HepG2 (cell line): ENCODE results near the gene NOA1. TPM values are rescaled to one million over a fixed set of nuclear protein-coding genes. Genes with fewer than 3 reads are reported as not detected.

Experiments
- ATAC-seq: fragments of 200-7000 bp; cut with Tn5 transposase; 3 replicates; pipeline ENCODE4 v1.9.1; 2020; ENCODE audit warnings: mild to moderate bottlenecking, moderate library complexity
- BruUV-seq: library from RNA; stranded (reverse); fragments of 400-500 nt; replicated peaks from 2 replicates; lab custom pipeline; 2021; lab: Mats Ljungman, UMichigan
- CTCF ChIA-PET: fragments of 300-600 bp; formaldehyde crosslinking; extraction: SDS; loops from one replicate; lab custom pipeline; 2021; ENCODE audit warnings: low total read pairs, inconsistent platforms, low intra/inter-chr PET ratio; lab: Yijun Ruan, JAX
- POLR2A ChIA-PET: fragments of 350-600 bp; sonication (Branson Sonifier 250); formaldehyde crosslinking; loops from one replicate; lab custom pipeline; 2020; ENCODE audit warnings: antibody characterized with exemption, inconsistent platforms; lab: Yijun Ruan, JAX
- DNase-seq: peaks from one replicate; pipeline ENCODE4 v3.0.0-alpha.2; 2015; ENCODE audit warnings: low spot score
- FAIRE-seq: peaks from 3 replicates; lab custom pipeline; 2011; peaks lifted over from hg19 to GRCh38; lab: Jason Lieb, UNC
- H2AFZ ChIP-seq: one replicate; pipeline ENCODE4 v1.6.1; 2011; ENCODE audit warnings: low read length, inconsistent platforms
- H3K27ac ChIP-seq: fragments of 300-600 bp; 3 replicates; pipeline ENCODE4 v1.8.0; 2011; ENCODE audit warnings: mixed run types, mild to moderate bottlenecking, mixed read lengths, low read length, inconsistent platforms; ENCODE audit not compliant: insufficient read depth; ENCODE audit errors: extremely low read length
- H3K27me3 ChIP-seq, 2 experiments: fragments of 200-600 bp in 1 of 2; 2 replicates in 1 of 2; 3 replicates in 1 of 2; pipeline versions ENCODE4 v1.6.0 to v1.8.0; 2011; ENCODE audit warnings: low read length in 2 of 2, mild to moderate bottlenecking in 2 of 2, moderate library complexity in 2 of 2, inconsistent platforms in 1 of 2; ENCODE audit not compliant: insufficient read depth in 2 of 2, control insufficient read depth in 1 of 2
- H3K36me3 ChIP-seq, 2 experiments: fragments of 200-600 bp in 1 of 2; replicated peaks in 1 of 2; 2 replicates in 1 of 2; 3 replicates in 1 of 2; pipeline versions ENCODE4 v1.5.1 to v1.8.0; 2011; ENCODE audit warnings: low read length in 2 of 2, inconsistent platforms in 1 of 2; ENCODE audit not compliant: insufficient read depth in 2 of 2, control insufficient read depth in 1 of 2
- H3K4me1 ChIP-seq: 2 replicates; pipeline ENCODE4 v1.5.1; 2012; ENCODE audit warnings: low read length, inconsistent platforms; ENCODE audit not compliant: insufficient read depth
- H3K4me2 ChIP-seq: 2 replicates; pipeline ENCODE4 v1.6.0; 2011; ENCODE audit warnings: low read depth, low read length, inconsistent platforms
- H3K4me3 ChIP-seq, 3 experiments: fragments of 200-600 bp in 1 of 3; sonication (generic), shearing (Covaris generic) in 1 of 3; replicated peaks in 1 of 3; 2 replicates each; pipeline ENCODE4 v1.5.1; 2011 to 2016; ENCODE audit warnings: low read length in 3 of 3, inconsistent platforms in 2 of 3, low read depth in 2 of 3, mild to moderate bottlenecking in 2 of 3, control low read depth in 1 of 3, mixed read lengths in 1 of 3; ENCODE audit not compliant: insufficient read depth in 1 of 3
- H3K79me2 ChIP-seq: one replicate; pipeline ENCODE4 v1.6.1; 2011; ENCODE audit warnings: low read length, inconsistent platforms; ENCODE audit not compliant: insufficient read depth
- H3K9ac ChIP-seq: 2 replicates; pipeline ENCODE4 v1.6.0; 2011; ENCODE audit warnings: mild to moderate bottlenecking, low read depth, low read length, inconsistent platforms; ENCODE audit not compliant: insufficient read depth
- H3K9me3 ChIP-seq: 2 replicates; pipeline ENCODE4 v1.5.1; 2012; ENCODE audit warnings: mild to moderate bottlenecking, low read length
- H4K20me1 ChIP-seq: 2 replicates; pipeline ENCODE4 v1.6.0; 2011; ENCODE audit warnings: inconsistent platforms, mild to moderate bottlenecking, low read length, moderate library complexity; ENCODE audit not compliant: insufficient read depth
- ATF7 ChIP-seq, 2 experiments: fragments of 450-650 bp in 1 of 2; sonication (generic) in 1 of 2; formaldehyde crosslinking in 1 of 2; IDR thresholded peaks; 2 replicates each; pipeline versions ENCODE4 v1.4.0 to v1.6.1; 2016 to 2020; ENCODE audit warnings: antibody characterized with exemption in 1 of 2, mild to moderate bottlenecking in 1 of 2, missing genetic modification reagents in 1 of 2
- CEBPB ChIP-seq: IDR thresholded peaks from 2 replicates; pipeline ENCODE4 v1.6.1; 2011; ENCODE audit warnings: low read depth, low read length, improper control_type of control experiment, borderline replicate concordance
- CEBPG ChIP-seq: IDR thresholded peaks from 2 replicates; pipeline ENCODE4 v1.6.1; 2016
- FOXA3 ChIP-seq: IDR thresholded peaks from 2 replicates; pipeline ENCODE4 v1.6.1; 2016; ENCODE audit warnings: missing genetic modification reagents, missing compliant biosample characterization
- MED13 ChIP-seq: sonication (generic); formaldehyde crosslinking; IDR thresholded peaks from 2 replicates; pipeline ENCODE4 v1.5.0; 2020; ENCODE audit warnings: missing genetic modification reagents
- NFE2L1 ChIP-seq: sonication (generic); formaldehyde crosslinking; IDR thresholded peaks from 2 replicates; pipeline ENCODE4 v1.4.0; 2020; ENCODE audit warnings: missing genetic modification reagents, mild to moderate bottlenecking, borderline replicate concordance
- POLR2AphosphoS5 ChIP-seq: IDR thresholded peaks from 2 replicates; pipeline ENCODE4 v1.6.1; 2012; ENCODE audit warnings: low read depth, low read length
- ZNF547 ChIP-seq: sonication (generic); formaldehyde crosslinking; IDR thresholded peaks from 2 replicates; pipeline ENCODE4 v1.5.1; 2020; ENCODE audit warnings: mild to moderate bottlenecking, missing genetic modification reagents
- ZNF564 ChIP-seq: sonication (generic); formaldehyde crosslinking; IDR thresholded peaks from 2 replicates; pipeline ENCODE4 v1.8.1; 2023; ENCODE audit warnings: mild to moderate bottlenecking, missing genetic modification reagents
- WGBS: methylation state at CpG from one replicate; pipeline ENCODE4 v1.1.6; 2017; ENCODE audit warnings: low lambda C conversion rate; 5-methylcytosine and 5-hydroxymethylcytosine counted together
- in situ Hi-C: cut with HindIII; loops from 2 replicates; pipeline ENCODE4 v1.10.0; 2017; ENCODE audit warnings: low pct_unique_long_range_greater_than_20kb; ENCODE audit not compliant: extremely low pct_ligation_motif_present
- intact Hi-C: fragments of 100-400 bp; cut with micrococcal nuclease; formaldehyde crosslinking; loops from one replicate; pipeline ENCODE4 v1.10.0; 2022; ENCODE audit not compliant: unreplicated experiment
- polyA plus RNA-seq, 8 experiments: library from polyadenylated mRNA; depleted of rRNA in 3 of 8; stranded (reverse) in 7 of 8; unstranded in 1 of 8; fragments of >200 nt; fragmentation: Illumina TruSeq in 4 of 8; extraction: Trizol in 4 of 8; gene quantifications; 2 replicates each; pipeline versions ENCODE4 v1.2.1 to v1.2.3, GENCODE V29; 2011 to 2016; ENCODE audit warnings: low read depth in 4 of 8, missing spikeins in 1 of 8, mixed read lengths in 1 of 8; ENCODE audit not compliant: insufficient read depth in 1 of 8
- total RNA-seq, 5 experiments: library from RNA; depleted of rRNA; stranded (reverse); fragments of >200 nt; fragmentation: Illumina TruSeq; extraction: Trizol; gene quantifications; 2 replicates each; pipeline ENCODE4 v1.2.3, GENCODE V29; 2016; ENCODE audit warnings: low read depth in 1 of 5

NOA1 gene
- total and polyA plus RNA-seq, 2 of the 13 experiments (the other 11 are each of a cell fraction or from before 2014, with no cell fraction given), result 17.3 to 19.0 TPM

DNA sequence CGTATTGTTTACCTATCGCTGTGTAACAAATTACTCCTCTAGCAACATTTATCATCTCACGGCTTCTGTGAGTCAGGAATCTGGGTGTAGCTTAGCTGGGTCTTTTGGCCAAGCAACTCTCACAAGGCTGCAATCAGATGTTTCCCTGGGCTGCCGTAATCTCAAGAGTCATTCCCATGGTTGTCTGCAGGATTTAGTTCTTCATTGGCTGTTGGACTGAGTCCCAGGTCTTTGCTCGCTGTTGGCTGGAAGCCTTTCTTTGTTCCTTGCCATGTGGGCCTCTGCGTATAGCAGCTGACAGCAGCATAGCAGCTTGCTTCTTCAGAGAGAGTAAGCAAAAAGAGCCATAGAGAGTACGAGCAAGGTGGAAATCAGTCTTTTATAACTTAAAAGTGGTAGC, 18.1 kb upstream of the NOA1 start (continued):
- TF ChIP-seq ZNF564 (CRISPR knock-in tag) (no peak), NFE2L1 (CRISPR knock-in tag) (no peak)

- Histone ChIP-seq H3K9ac (no peak overlapping the region), H3K79me2 (peaks cover 28% of the 10 kb centered on the region), H3K4me3 (no peak overlapping the region), H3K27ac (no peak overlapping the region)
- no peak for FAIRE-seq
- TF ChIP-seq FOXA3 (CRISPR knock-in tag) (no peak), MED13 (no peak), POLR2AphosphoS5 (no peak), CEBPG (peak; percentile 10; the same call in 1 of the 2 replicates), ATF7 (IDR thresholded peaks at IDR 0.05) (peak; percentile 36; the same call in 1 of the 2 replicates), ATF7 (CRISPR knock-in tag; IDR thresholded peaks at IDR 0.05) (no peak), ZNF547 (CRISPR knock-in tag) (no peak), CEBPB (peak; percentile 30; the same call in 1 of the 2 replicates)
- TF ChIP-seq, all 625 proteins: peak for 3
- Histone ChIP-seq H3K9me3 (no peaks in the 10 kb centered on the region), H3K4me2 (no peak overlapping the region), H3K36me3 (peaks cover 20 to 80% of the 10 kb centered on the region in 2 experiments), H3K4me1 (no peaks in the 10 kb centered on the region), H2AFZ (no peak overlapping the region), H3K27me3 (no peaks in the 10 kb centered on the region), H4K20me1 (no peaks in the 10 kb centered on the region)
- in situ Hi-C loops (no loop called here), intact Hi-C loops (no loop called here)
- DNase-seq, result no peak
- ChIA-PET CTCF (no interaction called here), POLR2A (interaction anchor here (4.0 kb wide), 1 partner anchor 12 kb away, joined by 17 read pairs; the partner anchor contains the start of genes NOA1 and POLR2B)
- 97% methylated on average over 6 of the region's 6 CpGs for WGBS
- BruUV-seq, result no TSS peak
- ATAC-seq, result no peak
These were observed 12.9 kb upstream of the NOA1 start for GRCh38 chr4:56990109-56990905.
